Esophagus muscularis mucosa (tissue), 3 donors: Measurements from ENCODE around the gene TMEM127.
"Not testable (repeated sequence)": the region's sequence is repeated elsewhere in the genome, so short reads cannot be mapped to it uniquely, and the experiment has no call there.

ENCODE experiments used
- EP300 ChIP-seq: sonication (generic); formaldehyde crosslinking; IDR thresholded peaks from one replicate; pipeline ENCODE4 v1.6.1; 2017; ENCODE audit warnings: antibody characterized with exemption
- TF ChIP-seq, protein P1 (sequence below), 3 experiments: fragments of 200-600 bp in 2 of 3; fragments of 450-650 bp in 1 of 3; sonication (generic) in 2 of 3; IDR thresholded peaks; one replicate each; pipeline ENCODE4 v1.5.1; 2017 to 2019; ENCODE audit warnings: antibody characterized with exemption in 3 of 3, mild to moderate bottlenecking in 2 of 3, moderate library complexity in 1 of 3

- TF ChIP-seq, protein P1, sequence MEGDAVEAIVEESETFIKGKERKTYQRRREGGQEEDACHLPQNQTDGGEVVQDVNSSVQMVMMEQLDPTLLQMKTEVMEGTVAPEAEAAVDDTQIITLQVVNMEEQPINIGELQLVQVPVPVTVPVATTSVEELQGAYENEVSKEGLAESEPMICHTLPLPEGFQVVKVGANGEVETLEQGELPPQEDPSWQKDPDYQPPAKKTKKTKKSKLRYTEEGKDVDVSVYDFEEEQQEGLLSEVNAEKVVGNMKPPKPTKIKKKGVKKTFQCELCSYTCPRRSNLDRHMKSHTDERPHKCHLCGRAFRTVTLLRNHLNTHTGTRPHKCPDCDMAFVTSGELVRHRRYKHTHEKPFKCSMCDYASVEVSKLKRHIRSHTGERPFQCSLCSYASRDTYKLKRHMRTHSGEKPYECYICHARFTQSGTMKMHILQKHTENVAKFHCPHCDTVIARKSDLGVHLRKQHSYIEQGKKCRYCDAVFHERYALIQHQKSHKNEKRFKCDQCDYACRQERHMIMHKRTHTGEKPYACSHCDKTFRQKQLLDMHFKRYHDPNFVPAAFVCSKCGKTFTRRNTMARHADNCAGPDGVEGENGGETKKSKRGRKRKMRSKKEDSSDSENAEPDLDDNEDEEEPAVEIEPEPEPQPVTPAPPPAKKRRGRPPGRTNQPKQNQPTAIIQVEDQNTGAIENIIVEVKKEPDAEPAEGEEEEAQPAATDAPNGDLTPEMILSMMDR (IDR thresholded peaks at IDR 0.05), result not testable (repeated sequence)
- not testable (repeated sequence) for TF ChIP-seq EP300
These were observed 45.8 kb downstream of the TMEM127 start for GRCh38 chr2:96219959-96220358.
